Stimulated activated CD4-positive, alpha-beta T cell treated with anti-CD3 and anti-CD28 coated beads, Interleukin-1b, Interleukin-23, amount 100 ng/mL, for 48 hours (primary cell): ENCODE data around the gene SLFN12L.
"Not testable (repeated sequence)": the region's sequence is repeated elsewhere in the genome, so short reads cannot be mapped to it uniquely, and the experiment has no call there.

ENCODE experiments used
- DNase-seq: peaks from one replicate; pipeline ENCODE4 v3.0.0-alpha.2; 2020

Gene SLFN12L

GRCh38 chr17:35537601-35538141, at the start of gene SLFN12L:
Gene SLFN12L (minus strand): TSS chr17:35537678. CDS start chr17:35522364, 15,314 bp downstream.
- peak; percentile 16 for DNase-seq

GRCh38 chr17:35586569-35587073, 49.1 kb upstream of the SLFN12L start:
- DNase-seq = no peak

- DNase-seq = no peak
These were observed 46.6 kb upstream of the SLFN12L start for GRCh38 chr17:35584061-35584460.

- DNase-seq = no peak
These were observed 41.5 kb upstream of the SLFN12L start for GRCh38 chr17:35578929-35579432.

GRCh38 chr17:35578197-35578928, 40.9 kb upstream of the SLFN12L start, which contains the start of gene PEX12:
Gene PEX12 (minus strand): TSS chr17:35578571. CDS start chr17:35578021, 550 bp downstream.
- peak; percentile 87 for DNase-seq

- no peak for DNase-seq
These were observed 40.3 kb upstream of the SLFN12L start for GRCh38 chr17:35577830-35578196.

GRCh38 chr17:35575759-35576158, 38.3 kb upstream of the SLFN12L start:
- DNase-seq = no peak

- no peak for DNase-seq
These were observed 31.9 kb upstream of the SLFN12L start for GRCh38 chr17:35569405-35569804.

- DNase-seq = peak; percentile 59
These were observed 31.1 kb upstream of the SLFN12L start for GRCh38 chr17:35568561-35568960.

- DNase-seq = no peak
These were observed 29.5 kb upstream of the SLFN12L start for GRCh38 chr17:35566968-35567367.

GRCh38 chr17:35563181-35563580, 25.7 kb upstream of the SLFN12L start:
- not testable (repeated sequence) for DNase-seq

GRCh38 chr17:35560703-35561102, 23.2 kb upstream of the SLFN12L start, which contains the start of gene SLFN14:
Gene SLFN14 (minus strand): TSS chr17:35560819. CDS start chr17:35558062, 2,757 bp downstream.
- no peak for DNase-seq

GRCh38 chr17:35559495-35560210, 22.2 kb upstream of the SLFN12L start:
- DNase-seq = no peak

- DNase-seq = no peak
These were observed 19.9 kb upstream of the SLFN12L start for GRCh38 chr17:35557353-35557752.

- no peak for DNase-seq
These were observed 18.2 kb upstream of the SLFN12L start for GRCh38 chr17:35555691-35556090.

- DNase-seq = peak; percentile 55
These were observed 17.2 kb upstream of the SLFN12L start for GRCh38 chr17:35554668-35555067.

GRCh38 chr17:35553310-35553709, 15.8 kb upstream of the SLFN12L start:
- no peak for DNase-seq

GRCh38 chr17:35548978-35549377, 11.5 kb upstream of the SLFN12L start:
- no peak for DNase-seq

- DNase-seq = no peak
These were observed 10.8 kb upstream of the SLFN12L start for GRCh38 chr17:35548208-35548810.

- no peak for DNase-seq
These were observed 9.0 kb upstream of the SLFN12L start for GRCh38 chr17:35546487-35546886.

GRCh38 chr17:35545150-35545549, 7.7 kb upstream of the SLFN12L start:
- DNase-seq = no peak

- DNase-seq = no peak
These were observed 6.4 kb upstream of the SLFN12L start for GRCh38 chr17:35543856-35544255.

GRCh38 chr17:35542990-35543389, 5.5 kb upstream of the SLFN12L start:
- DNase-seq = no peak
